Fibroblast of lung (primary cell): ENCODE measurements around the gene C4orf50. TPM values are rescaled to one million over a fixed set of nuclear protein-coding genes. Genes with fewer than 3 reads are reported as not detected.

ENCODE experiments used
- DNase-seq, 2 donors: peaks; one replicate each; pipeline versions ENCODE4 v3.0.0 to v3.0.0-alpha.2; 2010; ENCODE audit warnings: low read depth in 2 of 2
- H2AFZ ChIP-seq: 2 replicates; pipeline ENCODE4 v1.5.1; 2012; ENCODE audit warnings: low read length, control low read depth, inconsistent platforms
- H3K27ac ChIP-seq: 2 replicates; pipeline ENCODE4 v1.5.1; 2011; ENCODE audit warnings: low read length, control low read depth; ENCODE audit not compliant: insufficient read depth
- H3K27me3 ChIP-seq: 2 replicates; pipeline ENCODE4 v1.5.1; 2011; ENCODE audit warnings: mild to moderate bottlenecking, low read length; ENCODE audit not compliant: control insufficient read depth, insufficient read depth
- H3K36me3 ChIP-seq: 2 replicates; pipeline ENCODE4 v1.5.1; 2011; ENCODE audit warnings: low read length; ENCODE audit not compliant: control insufficient read depth, insufficient read depth
- H3K4me1 ChIP-seq: 2 replicates; pipeline ENCODE4 v1.5.1; 2011; ENCODE audit warnings: low read length; ENCODE audit not compliant: control insufficient read depth, insufficient read depth; ENCODE audit errors: extremely low read depth
- H3K4me2 ChIP-seq: 2 replicates; pipeline ENCODE4 v1.5.1; 2011; ENCODE audit warnings: low read length, control low read depth; ENCODE audit not compliant: insufficient read depth; ENCODE audit errors: extremely low read depth
- H3K4me3 ChIP-seq, 4 experiments: fragments of 200-600 bp in 1 of 4; sonication (generic) in 1 of 4; replicated peaks in 1 of 4; 2 replicates each; pipeline ENCODE4 v1.5.1; 2011 to 2016; ENCODE audit warnings: low read length in 4 of 4, low read depth in 3 of 4, mild to moderate bottlenecking in 3 of 4, control low read depth in 2 of 4, inconsistent platforms in 1 of 4, mixed read lengths in 1 of 4; ENCODE audit not compliant: insufficient read depth in 1 of 4; ENCODE audit errors: control extremely low read depth in 1 of 4
- H3K79me2 ChIP-seq: 2 replicates; pipeline ENCODE4 v1.5.1; 2012; ENCODE audit warnings: mild to moderate bottlenecking, low read length, inconsistent platforms; ENCODE audit not compliant: control insufficient read depth, insufficient read depth
- H3K9ac ChIP-seq: 2 replicates; pipeline ENCODE4 v1.5.1; 2011; ENCODE audit warnings: mild to moderate bottlenecking, low read length, control low read depth; ENCODE audit not compliant: insufficient read depth
- H3K9me3 ChIP-seq: 2 replicates; pipeline ENCODE4 v1.5.1; 2012; ENCODE audit warnings: low read depth, low read length; ENCODE audit not compliant: control insufficient read depth, insufficient read depth
- H4K20me1 ChIP-seq: 2 replicates; pipeline ENCODE4 v1.5.1; 2011; ENCODE audit warnings: low read length; ENCODE audit not compliant: control insufficient read depth, insufficient read depth; ENCODE audit errors: extremely low read depth
- CTCF ChIP-seq, 2 donors: IDR thresholded peaks in 1 of 2; conservative IDR thresholded peaks in 1 of 2; 1 replicate in 1 of 2; 2 replicates in 1 of 2; pipeline ENCODE4 v1.5.1; 2011 to 2012; ENCODE audit warnings: low read length in 2 of 2, control low read depth in 1 of 2, inconsistent platforms in 1 of 2, low read depth in 1 of 2, mild to moderate bottlenecking in 1 of 2
- EZH2 ChIP-seq: IDR thresholded peaks from 2 replicates; pipeline ENCODE4 v1.5.1; 2012; ENCODE audit warnings: low read length, control low read depth, mild to moderate bottlenecking; ENCODE audit errors: missing control alignments
- polyA plus RNA-seq, 2 donors: library from polyadenylated mRNA; depleted of rRNA in 1 of 2; stranded (reverse) in 1 of 2; unstranded in 1 of 2; fragments of >200 nt; gene quantifications; 2 replicates each; pipeline ENCODE4 v1.2.1, GENCODE V29; 2011 to 2012; ENCODE audit warnings: missing spikeins in 1 of 2
- total RNA-seq: library from RNA; depleted of rRNA; stranded (reverse); fragments of >200 nt; gene quantifications from 2 replicates; pipeline ENCODE4 v1.2.1, GENCODE V29; 2014

C4orf50 gene
- total and polyA plus RNA-seq, 2 donors (not counting 1 experiment from before 2014, with no cell fraction given) = not detected

GRCh38 chr4:5973033-5973432 is 45.2 kb downstream of the C4orf50 start:
- no peak for DNase-seq
- Histone ChIP-seq H3K4me1 (no peaks in the 10 kb centered on the region), H3K27ac (no peak overlapping the region), H3K79me2 (no peaks in the 10 kb centered on the region), H3K27me3 (no peaks in the 10 kb centered on the region), H3K9me3 (no peaks in the 10 kb centered on the region), H4K20me1 (no peaks in the 10 kb centered on the region), H3K4me3 (no peak overlapping the region), H3K9ac (no peak overlapping the region), H3K36me3 (no peaks in the 10 kb centered on the region), H3K4me2 (no peak overlapping the region), H2AFZ (no peak overlapping the region)
- TF ChIP-seq CTCF (conservative IDR thresholded peaks at IDR 0.05 in 1 of 2, IDR thresholded peaks at IDR 0.05 in 1 of 2; ENCODE audit: low read depth in 1 of 2, low read length in 2 of 2) (no peak), EZH2 (no peak)

GRCh38 chr4:5972571-5972970 is 45.7 kb downstream of the C4orf50 start:
- TF ChIP-seq EZH2 = no peak
- TF ChIP-seq CTCF (conservative IDR thresholded peaks at IDR 0.05 in 1 of 2, IDR thresholded peaks at IDR 0.05 in 1 of 2; ENCODE audit: low read depth in 1 of 2, low read length in 2 of 2) = no peak
- H3K27ac ChIP-seq = no peak overlapping the region
- no peak overlapping the region for H2AFZ ChIP-seq
- no peaks in the 10 kb centered on the region for H4K20me1 ChIP-seq
- H3K4me1 ChIP-seq = no peaks in the 10 kb centered on the region
- H3K79me2 ChIP-seq = no peaks in the 10 kb centered on the region
- no peak for DNase-seq
- no peaks in the 10 kb centered on the region for H3K9me3 ChIP-seq
- no peak overlapping the region for H3K4me2 ChIP-seq
- no peaks in the 10 kb centered on the region for H3K36me3 ChIP-seq
- no peak overlapping the region for H3K9ac ChIP-seq
- H3K4me3 ChIP-seq = no peak overlapping the region
- no peaks in the 10 kb centered on the region for H3K27me3 ChIP-seq

GRCh38 chr4:5971078-5971450 is 47.2 kb downstream of the C4orf50 start:
- no peak for TF ChIP-seq CTCF (conservative IDR thresholded peaks at IDR 0.05 in 1 of 2, IDR thresholded peaks at IDR 0.05 in 1 of 2; ENCODE audit: low read depth in 1 of 2, low read length in 2 of 2)
- no peak overlapping the region for H2AFZ ChIP-seq

More at GRCh38 chr4:5971078-5971450, 47.2 kb downstream of the C4orf50 start:
- Histone ChIP-seq H4K20me1 (no peaks in the 10 kb centered on the region), H3K27ac (no peak overlapping the region), H3K79me2 (no peaks in the 10 kb centered on the region), H3K9me3 (no peaks in the 10 kb centered on the region), H3K27me3 (no peaks in the 10 kb centered on the region), H3K4me2 (no peak overlapping the region), H3K4me3 (no peak overlapping the region), H3K4me1 (no peaks in the 10 kb centered on the region), H3K9ac (no peak overlapping the region), H3K36me3 (no peaks in the 10 kb centered on the region)
- no peak for DNase-seq
